GM10266 (cell line): ENCODE data around the gene IFI27L1.

Source experiments
- DNase-seq: peaks from one replicate; pipeline ENCODE4 v3.0.0; 2012; ENCODE audit errors: extremely low spot score
- CTCF ChIP-seq: IDR thresholded peaks from 2 replicates; pipeline ENCODE4 v1.5.1; 2012; ENCODE audit warnings: mild to moderate bottlenecking, low read depth; ENCODE audit not compliant: control insufficient read depth, insufficient read depth; ENCODE audit errors: missing control alignments

IFI27L1 gene

GRCh38 chr14:94054401-94054800 lies 26.7 kb upstream of the IFI27L1 start:
- no peak for TF ChIP-seq CTCF
- no peak for DNase-seq

GRCh38 chr14:94054936-94055335 lies 26.2 kb upstream of the IFI27L1 start:
- no peak for TF ChIP-seq CTCF
- no peak for DNase-seq

GRCh38 chr14:94056579-94057308 lies 24.4 kb upstream of the IFI27L1 start:
- TF ChIP-seq CTCF = no peak
- peak; percentile 51 for DNase-seq

- no peak for TF ChIP-seq CTCF
- DNase-seq = no peak
Measured at GRCh38 chr14:94058128-94058673, 22.9 kb upstream of the IFI27L1 start.

- TF ChIP-seq CTCF = no peak
- no peak for DNase-seq
Measured at GRCh38 chr14:94058674-94059138, 22.4 kb upstream of the IFI27L1 start.

GRCh38 chr14:94059998-94060397 lies 21.1 kb upstream of the IFI27L1 start:
- TF ChIP-seq CTCF = no peak

GRCh38 chr14:94062344-94062940 lies 18.7 kb upstream of the IFI27L1 start:
- no peak for DNase-seq
- TF ChIP-seq CTCF = no peak

More at GRCh38 chr14:94059998-94060397, 21.1 kb upstream of the IFI27L1 start:
- DNase-seq = no peak
